Limb (tissue), 2 donors: ENCODE data around the gene NBDY.
"Not testable (repeated sequence)": the region's sequence is repeated elsewhere in the genome, so short reads cannot be mapped to it uniquely, and the experiment has no call there.

ENCODE experiments used
- DNase-seq, 2 donors: peaks; one replicate each; pipeline ENCODE4 v3.0.0-alpha.2; 2016; ENCODE audit errors: extremely low spot score in 2 of 2

NBDY gene

GRCh38 chrX:56764153-56764974, 35.3 kb downstream of the NBDY start:
- DNase-seq, result peak; percentile 8 to 45

GRCh38 chrX:56764975-56765791, 36.1 kb downstream of the NBDY start:
- DNase-seq, result no peak

- no peak for DNase-seq
These were observed 36.9 kb downstream of the NBDY start for GRCh38 chrX:56765811-56766553.

DNA sequence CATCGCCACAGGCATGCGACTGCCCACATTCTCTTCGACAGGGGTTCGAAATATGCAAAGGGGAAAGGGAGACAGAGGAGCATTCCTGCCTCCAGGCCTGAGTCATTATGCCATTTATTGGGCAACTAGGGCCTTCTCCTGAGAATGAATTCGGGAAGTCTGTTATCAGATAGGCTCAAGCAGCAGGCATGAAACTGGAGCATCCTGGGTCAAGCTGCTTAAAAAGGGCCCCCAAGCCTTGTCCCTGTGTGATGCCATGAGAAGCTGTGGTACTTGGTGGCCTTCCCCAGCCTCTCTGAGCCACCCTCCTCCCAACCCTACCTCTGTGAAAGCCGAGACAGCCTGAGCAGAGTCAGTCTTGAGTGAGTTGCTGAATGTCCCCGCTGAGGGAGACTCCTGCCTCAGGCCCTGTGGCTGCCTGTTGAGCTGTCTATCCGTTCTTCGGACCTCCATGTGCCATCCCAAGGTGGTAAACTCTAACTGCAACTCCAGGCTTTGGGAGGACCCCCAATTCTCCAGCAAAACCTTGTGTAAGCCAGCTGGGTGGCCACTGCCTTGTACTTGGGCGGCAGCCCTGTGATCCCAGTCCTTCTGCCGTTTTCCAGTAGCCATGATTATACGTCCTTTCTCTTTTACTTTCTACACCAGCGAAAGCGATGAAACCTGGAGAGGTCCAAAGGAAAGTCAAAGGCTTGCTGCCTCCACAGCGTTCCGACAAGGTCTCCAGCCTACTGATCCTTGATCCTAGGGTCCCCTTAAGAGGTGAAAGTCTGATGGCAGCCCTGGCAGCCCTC, 37.7 kb downstream of the NBDY start:
- DNase-seq, result no peak

DNA sequence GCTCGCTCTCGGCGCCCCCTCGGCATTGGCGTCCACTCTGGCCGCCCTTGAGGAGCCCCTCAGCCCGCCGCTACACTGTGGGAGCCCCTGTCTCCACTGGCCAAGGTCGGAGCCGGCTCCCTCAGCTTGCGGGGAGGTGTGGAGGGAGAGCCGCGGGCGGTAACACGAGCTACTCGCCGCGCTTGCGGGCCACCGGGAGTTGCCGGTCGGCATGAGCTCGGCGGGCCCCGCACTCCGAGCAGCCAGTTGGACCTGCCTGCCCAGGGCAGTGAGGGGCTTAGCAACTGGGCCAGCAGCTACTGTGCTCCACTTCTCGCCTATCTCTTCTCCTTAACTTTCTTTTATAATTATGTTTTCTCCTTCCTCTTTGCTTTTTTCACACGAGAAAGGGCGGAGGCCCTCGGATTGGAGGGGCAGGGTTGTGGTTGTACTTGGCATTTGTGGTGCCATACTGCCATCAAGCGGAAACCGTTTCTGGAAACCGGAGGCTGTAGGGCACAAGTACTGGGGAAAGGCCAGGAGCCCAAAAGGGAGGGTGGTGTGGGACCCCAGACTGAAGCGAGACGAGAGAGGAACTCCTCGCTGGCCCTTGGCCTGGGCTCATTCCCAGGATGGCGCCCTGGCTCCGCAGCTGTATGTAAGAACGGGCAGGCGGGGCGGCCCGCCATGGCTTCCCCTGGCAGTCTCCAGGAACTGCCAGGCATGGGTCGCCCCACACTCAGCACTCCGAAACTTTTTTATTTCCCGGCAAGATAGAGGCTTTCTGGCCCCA, 38.5 kb downstream of the NBDY start:
- DNase-seq, result not testable (repeated sequence)

DNA sequence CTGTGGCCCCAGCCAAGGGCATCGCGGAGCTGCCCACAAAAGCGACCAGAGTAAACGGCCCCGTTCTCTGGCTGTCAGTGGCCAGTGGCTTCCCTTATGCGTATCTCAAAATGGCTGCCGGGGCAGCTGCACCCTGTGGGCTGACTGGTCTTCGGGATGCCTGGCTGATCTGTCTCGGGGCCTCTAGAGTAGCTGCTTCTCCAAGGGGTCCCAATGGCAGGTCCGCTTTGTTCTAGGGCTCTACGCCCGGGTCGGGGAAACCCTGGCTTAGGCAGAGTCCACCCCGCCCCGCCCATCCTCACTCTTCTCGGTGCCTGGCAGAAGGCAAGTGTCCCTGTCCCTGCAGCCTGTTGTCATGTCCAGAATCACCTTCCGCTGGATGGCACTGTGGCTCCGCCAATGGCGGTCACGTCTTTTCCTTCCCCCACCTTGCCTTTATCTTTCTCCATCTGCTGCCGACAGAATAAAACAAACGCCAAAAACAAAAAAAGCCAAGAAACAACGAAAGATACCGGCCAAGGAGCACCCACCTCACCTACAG, 39.1 kb downstream of the NBDY start:
- DNase-seq, result not testable (repeated sequence)

- DNase-seq, result not testable (repeated sequence)
These were observed 43.9 kb downstream of the NBDY start for GRCh38 chrX:56772675-56773521.

GRCh38 chrX:56773522-56774060, 44.5 kb downstream of the NBDY start:
- not testable (repeated sequence) for DNase-seq

DNA sequence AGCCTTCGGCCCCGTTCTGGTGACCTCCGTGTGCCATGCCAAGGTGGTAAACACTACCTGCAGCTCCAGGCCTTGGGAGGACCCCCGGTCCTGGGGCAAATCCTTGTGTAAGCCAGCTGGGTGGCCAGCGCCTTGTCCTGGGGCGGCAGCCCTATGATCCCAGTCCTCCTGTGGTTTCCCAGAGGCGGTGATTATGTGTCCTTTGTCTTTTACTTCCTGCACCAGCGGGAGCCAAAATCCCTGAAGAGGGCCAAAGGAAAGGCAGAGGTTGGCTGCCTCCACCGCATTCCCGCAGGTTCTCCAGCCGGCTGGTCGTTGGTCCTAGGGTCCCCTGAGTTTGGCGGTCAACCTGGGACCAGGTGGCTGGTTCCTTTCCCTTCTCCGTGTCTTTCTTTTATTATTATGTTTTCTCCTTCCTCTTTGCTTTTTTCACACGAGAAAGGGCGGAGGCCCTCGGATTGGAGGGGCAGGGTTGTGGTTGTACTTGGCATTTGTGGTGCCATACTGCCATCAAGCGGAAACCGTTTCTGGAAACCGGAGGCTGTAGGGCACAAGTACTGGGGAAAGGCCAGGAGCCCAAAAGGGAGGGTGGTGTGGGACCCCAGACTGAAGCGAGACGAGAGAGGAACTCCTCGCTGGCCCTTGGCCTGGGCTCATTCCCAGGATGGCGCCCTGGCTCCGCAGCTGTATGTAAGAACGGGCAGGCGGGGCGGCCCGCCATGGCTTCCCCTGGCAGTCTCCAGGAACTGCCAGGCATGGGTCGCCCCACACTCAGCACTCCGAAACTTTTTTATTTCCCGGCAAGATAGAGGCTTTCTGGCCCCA, 49.3 kb downstream of the NBDY start:
- DNase-seq, result not testable (repeated sequence)

GRCh38 chrX:56778924-56779468, 50.0 kb downstream of the NBDY start:
- DNase-seq, result not testable (repeated sequence)

DNA sequence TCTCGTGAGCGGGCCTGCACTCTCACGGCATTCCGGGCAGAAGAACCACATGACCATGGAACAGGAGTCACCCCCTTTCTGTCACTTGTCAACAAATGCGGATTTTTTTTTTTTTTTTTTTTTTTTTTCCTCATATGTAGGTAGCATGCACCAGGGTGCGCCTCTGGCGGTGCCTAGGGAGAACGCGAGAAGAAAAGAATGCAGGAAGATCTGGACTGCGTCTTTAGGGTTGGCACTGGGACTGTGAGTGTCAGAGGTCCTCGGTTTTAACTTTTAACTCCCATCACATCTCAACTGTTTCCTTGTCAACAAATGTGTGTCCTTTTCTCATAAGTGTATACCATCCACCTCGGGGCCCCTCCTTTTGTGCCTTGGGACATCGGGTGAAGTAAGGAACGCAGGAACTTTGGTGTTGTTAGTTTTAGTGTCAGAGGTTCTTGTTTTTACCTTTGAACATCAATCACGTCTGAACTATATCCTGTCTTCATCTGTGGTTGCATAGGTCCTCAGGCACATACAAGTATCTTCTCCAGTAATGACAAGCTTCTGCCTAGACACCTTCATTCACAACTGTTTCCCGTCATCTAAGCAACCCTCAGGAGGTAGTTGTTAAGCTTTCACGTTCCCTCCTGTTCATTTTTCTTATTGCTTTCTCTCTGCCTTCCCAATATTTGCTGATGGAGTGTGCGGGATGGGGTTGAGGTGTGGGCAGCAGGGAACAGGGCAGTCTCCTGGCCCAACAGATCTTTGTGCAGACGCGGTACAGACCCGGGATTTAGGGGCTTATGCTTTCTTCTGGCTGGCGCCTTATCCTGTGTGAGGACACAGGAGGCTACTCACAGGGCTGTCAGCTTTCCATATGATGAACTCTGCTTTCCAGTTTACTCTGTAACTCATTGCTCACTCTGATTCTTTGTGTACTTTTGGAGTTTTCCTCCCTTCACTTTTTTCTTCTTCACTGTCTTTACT, 51.9 kb downstream of the NBDY start:
- not testable (repeated sequence) for DNase-seq

- no peak for DNase-seq
These were observed 53.3 kb downstream of the NBDY start for GRCh38 chrX:56782352-56782751.

DNA sequence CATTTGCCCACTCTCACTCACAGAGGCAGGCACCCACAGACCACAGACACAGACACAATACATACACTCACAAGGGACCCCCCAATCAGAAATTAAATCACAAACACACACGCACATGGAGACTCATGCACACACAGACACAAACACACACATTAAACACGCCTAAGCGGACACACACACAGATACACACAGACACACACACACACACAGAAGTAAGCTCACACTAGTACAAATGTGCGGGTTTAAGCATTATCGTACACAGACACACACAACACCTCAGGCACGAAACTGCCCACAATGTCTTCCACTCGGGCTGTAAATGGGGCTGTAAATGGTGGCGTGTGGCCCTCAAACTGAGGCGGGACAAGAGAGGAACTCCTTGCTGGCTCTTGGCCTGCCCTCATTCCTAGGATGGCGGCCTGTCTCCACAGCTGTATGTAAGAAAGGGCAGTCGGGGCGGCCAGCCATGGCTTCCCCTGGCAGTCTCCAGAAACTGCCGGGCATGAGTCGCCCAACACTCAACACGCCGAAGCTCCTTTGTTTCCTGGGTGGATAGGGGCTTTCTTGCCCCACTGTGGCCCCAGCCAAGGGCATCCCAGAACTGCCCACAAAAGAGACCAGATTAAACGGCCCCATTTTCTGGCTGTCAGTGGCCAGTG, 53.9 kb downstream of the NBDY start:
- DNase-seq, result no peak

DNA sequence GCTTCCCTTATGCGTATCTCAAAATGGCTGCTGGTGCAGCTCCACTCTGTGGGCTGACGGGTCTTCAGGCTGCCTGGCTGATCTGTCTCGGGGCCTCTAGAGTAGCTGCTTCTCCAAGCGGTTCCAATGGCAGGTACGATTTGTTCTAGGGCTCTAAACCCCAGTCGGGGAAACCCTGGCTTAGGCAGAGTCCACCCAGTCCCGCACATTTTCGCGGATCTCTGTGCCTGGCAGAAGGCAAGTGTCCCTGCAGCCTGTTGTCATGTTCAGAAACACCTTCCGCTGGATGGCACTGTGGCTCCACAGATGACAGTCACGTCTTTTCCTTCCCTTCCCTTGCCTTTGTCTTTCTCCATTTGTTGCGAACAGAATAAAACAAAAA, 54.4 kb downstream of the NBDY start:
- no peak for DNase-seq

GRCh38 chrX:56783996-56784620, 55.1 kb downstream of the NBDY start:
- no peak for DNase-seq
